Lower leg skin (tissue), 4 donors: ENCODE results near the gene DOK4. TPM values are rescaled to one million over a fixed set of nuclear protein-coding genes. Genes with fewer than 3 reads are reported as not detected.

Experiments used
- DNase-seq, 2 donors: peaks; one replicate each; pipeline ENCODE4 v3.0.0-alpha.2; 2019; ENCODE audit warnings: low spot score in 2 of 2
- H3K4me3 ChIP-seq: fragments of 200-600 bp; sonication (generic); 2 replicates; pipeline ENCODE4 v1.5.1; 2017; ENCODE audit warnings: mild to moderate bottlenecking, low read depth; ENCODE audit not compliant: poor library complexity, severe bottlenecking
- POLR2A ChIP-seq, 2 donors: fragments of 450-650 bp; IDR thresholded peaks; one replicate each; pipeline ENCODE4 v1.6.1; 2016 to 2017; ENCODE audit warnings: antibody characterized with exemption in 2 of 2, mild to moderate bottlenecking in 1 of 2, moderate library complexity in 1 of 2
- WGBS, 2 donors: methylation state at CpG; one replicate each; pipeline ENCODE4 v1.1.5; 2018; 5-methylcytosine and 5-hydroxymethylcytosine counted together
- intact Hi-C: fragments of 100-400 bp; cut with DNase I; formaldehyde crosslinking; loops from one replicate; pipeline ENCODE4 v1.15.0; 2023; ENCODE audit warnings: low total_unique reads
- total RNA-seq, 4 donors: library from RNA; depleted of rRNA; stranded (reverse); fragments of >200 nt; gene quantifications; one replicate each; pipeline ENCODE4 v1.1.0, GENCODE V29; 2016
- TF ChIP-seq, protein P1 (sequence below), 3 donors: fragments of 450-650 bp; IDR thresholded peaks; one replicate each; pipeline ENCODE4 v1.5.1; 2016; ENCODE audit warnings: antibody characterized with exemption in 3 of 3, mild to moderate bottlenecking in 3 of 3, moderate library complexity in 2 of 3

DOK4 gene
- total RNA-seq, 4 donors from 2014 or later, result 38.9 to 60.5 (median 44.6) TPM

DNA sequence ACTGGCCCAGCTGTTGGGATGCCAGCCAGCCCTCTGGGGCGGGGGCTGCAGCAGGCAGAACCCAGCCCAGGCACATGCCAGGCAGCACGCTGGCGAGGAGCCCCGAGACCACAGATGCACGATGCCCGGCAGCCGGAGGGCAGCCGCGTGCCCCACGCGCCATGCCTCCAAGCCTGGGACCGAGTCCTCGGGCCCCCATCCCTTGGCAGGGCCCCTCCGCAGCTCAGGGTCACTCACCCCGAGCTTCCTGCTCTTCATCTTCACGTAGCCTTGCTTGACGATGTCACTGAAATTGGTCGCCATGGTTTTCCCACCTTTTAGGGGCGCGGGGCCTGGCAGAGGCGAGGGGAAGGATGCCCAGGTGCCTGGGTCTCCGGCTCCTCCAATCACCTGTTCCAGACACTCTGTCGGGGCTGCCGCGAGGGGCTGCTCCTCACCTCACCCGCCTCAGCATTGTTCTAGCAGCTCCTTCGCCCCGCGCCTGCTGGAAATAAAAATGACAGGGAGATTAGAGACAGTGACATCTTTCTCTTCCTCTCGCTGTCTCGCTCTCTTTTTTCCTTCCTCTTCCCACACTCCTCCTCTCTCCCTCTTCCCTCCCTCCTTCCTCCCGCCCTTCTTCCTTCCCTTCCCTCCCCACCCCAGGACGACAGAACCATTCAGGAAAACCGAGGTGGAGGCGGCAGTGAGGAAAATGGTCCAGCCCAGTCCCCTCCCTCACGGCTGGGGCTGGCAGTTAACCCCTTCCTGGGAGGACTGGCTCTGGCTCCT is 6.9 kb downstream of the DOK4 start:
- 34 to 35% methylated on average over 30 to 35 of the region's 36 CpGs for WGBS, 2 donors

GRCh38 chr16:57478396-57479204 is 7.7 kb downstream of the DOK4 start:
- intact Hi-C loops, result no loop called here
- H3K4me3 ChIP-seq, result no peak overlapping the region
- DNase-seq, result no peak
- no peak for TF ChIP-seq POLR2A (IDR thresholded peaks at IDR 0.05)
- TF ChIP-seq, protein P1, sequence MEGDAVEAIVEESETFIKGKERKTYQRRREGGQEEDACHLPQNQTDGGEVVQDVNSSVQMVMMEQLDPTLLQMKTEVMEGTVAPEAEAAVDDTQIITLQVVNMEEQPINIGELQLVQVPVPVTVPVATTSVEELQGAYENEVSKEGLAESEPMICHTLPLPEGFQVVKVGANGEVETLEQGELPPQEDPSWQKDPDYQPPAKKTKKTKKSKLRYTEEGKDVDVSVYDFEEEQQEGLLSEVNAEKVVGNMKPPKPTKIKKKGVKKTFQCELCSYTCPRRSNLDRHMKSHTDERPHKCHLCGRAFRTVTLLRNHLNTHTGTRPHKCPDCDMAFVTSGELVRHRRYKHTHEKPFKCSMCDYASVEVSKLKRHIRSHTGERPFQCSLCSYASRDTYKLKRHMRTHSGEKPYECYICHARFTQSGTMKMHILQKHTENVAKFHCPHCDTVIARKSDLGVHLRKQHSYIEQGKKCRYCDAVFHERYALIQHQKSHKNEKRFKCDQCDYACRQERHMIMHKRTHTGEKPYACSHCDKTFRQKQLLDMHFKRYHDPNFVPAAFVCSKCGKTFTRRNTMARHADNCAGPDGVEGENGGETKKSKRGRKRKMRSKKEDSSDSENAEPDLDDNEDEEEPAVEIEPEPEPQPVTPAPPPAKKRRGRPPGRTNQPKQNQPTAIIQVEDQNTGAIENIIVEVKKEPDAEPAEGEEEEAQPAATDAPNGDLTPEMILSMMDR (IDR thresholded peaks at IDR 0.05), result no peak
- 56 to 57% methylated on average over 15 of the region's 15 CpGs for WGBS, 2 donors

More for the DNA sequence above, 6.9 kb downstream of the DOK4 start:
- no peak overlapping the region for H3K4me3 ChIP-seq
- no peak for DNase-seq
- TF ChIP-seq POLR2A (IDR thresholded peaks at IDR 0.05), result no peak
- TF ChIP-seq, protein P1 (IDR thresholded peaks at IDR 0.05), result no peak
- intact Hi-C loops, result no loop called here

DNA sequence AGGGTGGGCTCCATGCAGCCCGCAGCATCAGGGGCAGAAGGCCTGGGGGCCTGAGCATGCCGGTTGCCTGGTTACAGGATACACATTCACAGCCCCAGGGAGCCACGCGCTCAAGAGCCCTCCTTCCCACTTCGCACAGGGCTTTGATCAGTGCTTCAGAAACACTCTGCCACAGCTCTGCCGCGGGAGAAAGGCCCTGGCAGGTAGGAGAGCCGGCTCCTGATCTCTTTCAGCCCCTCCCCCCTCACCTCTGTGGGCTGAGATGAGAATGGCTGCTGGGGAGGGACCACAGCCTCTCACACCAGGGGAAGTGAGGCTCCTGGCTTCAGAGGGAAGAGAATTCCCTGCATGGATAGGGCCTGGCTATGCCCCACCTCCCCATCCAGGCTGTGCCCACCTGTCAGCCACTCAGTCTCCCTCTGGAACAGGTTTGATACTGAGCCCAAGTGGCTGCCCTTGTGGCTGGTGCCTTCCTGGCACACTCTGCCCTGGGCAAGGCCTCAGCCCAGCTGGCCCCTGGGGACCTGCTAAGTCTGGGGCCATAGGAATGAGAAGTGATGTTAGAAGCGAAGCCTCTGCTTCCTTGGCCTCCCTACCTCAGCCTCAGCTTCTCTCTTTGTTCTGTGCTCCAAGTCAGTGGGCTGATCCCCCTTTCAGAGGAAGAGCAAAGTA is 8.6 kb downstream of the DOK4 start:
- H3K4me3 ChIP-seq, result no peak overlapping the region
- no peak for TF ChIP-seq POLR2A (IDR thresholded peaks at IDR 0.05)
- TF ChIP-seq, protein P1 (IDR thresholded peaks at IDR 0.05), result no peak
- WGBS, 2 donors, result 58% methylated on average over 9 of the region's 9 CpGs
- intact Hi-C loops, result no loop called here
- DNase-seq, result no peak

GRCh38 chr16:57476546-57477410 is 9.5 kb downstream of the DOK4 start:
- no peak overlapping the region for H3K4me3 ChIP-seq
- 89 to 93% methylated on average over 5 to 6 of the region's 6 CpGs for WGBS, 2 donors
- intact Hi-C loops, result no loop called here
- TF ChIP-seq POLR2A (IDR thresholded peaks at IDR 0.05), result no peak
- TF ChIP-seq, protein P1 (IDR thresholded peaks at IDR 0.05), result no peak
- DNase-seq, result peak in 1 of 2 donors; percentile 82

GRCh38 chr16:57475711-57476339 is 10.5 kb downstream of the DOK4 start:
- DNase-seq, result peak in 1 of 2 donors; percentile 87
- TF ChIP-seq, protein P1 (IDR thresholded peaks at IDR 0.05), result no peak
- TF ChIP-seq POLR2A (IDR thresholded peaks at IDR 0.05), result no peak
- 48 to 50% methylated on average over 7 to 9 of the region's 12 CpGs for WGBS, 2 donors
- intact Hi-C loops, result no loop called here
- no peak overlapping the region for H3K4me3 ChIP-seq
